Measurements from ENCODE around the gene WFDC2.

WFDC2 gene

GRCh38 chr20:45469336-45470261 is at the start of gene WFDC2:
TSS of gene WFDC2 (plus strand) at chr20:45469753. CDS start at chr20:45469782, 29 bp downstream.
- no peak for DNase-seq (ENCODE audit: low spot score)

GRCh38 chr20:45420125-45420524 is 49.4 kb upstream of the WFDC2 start:
- no peak for DNase-seq (ENCODE audit: low spot score)

- DNase-seq (ENCODE audit: low spot score): no peak
These were observed 45.9 kb upstream of the WFDC2 start for GRCh38 chr20:45423700-45424099.

GRCh38 chr20:45425561-45425960 is 44.0 kb upstream of the WFDC2 start:
- DNase-seq (ENCODE audit: low spot score): no peak

- no peak for DNase-seq (ENCODE audit: low spot score)
These were observed 43.1 kb upstream of the WFDC2 start for GRCh38 chr20:45426320-45427016.

GRCh38 chr20:45427236-45428149 is 42.1 kb upstream of the WFDC2 start:
- no peak for DNase-seq (ENCODE audit: low spot score)

- no peak for DNase-seq (ENCODE audit: low spot score)
These were observed 39.9 kb upstream of the WFDC2 start for GRCh38 chr20:45429618-45430017.

GRCh38 chr20:45432294-45432693 is 37.3 kb upstream of the WFDC2 start:
- DNase-seq (ENCODE audit: low spot score): no peak

- DNase-seq (ENCODE audit: low spot score): peak; percentile 61
These were observed 36.2 kb upstream of the WFDC2 start for GRCh38 chr20:45433316-45433715.

- DNase-seq (ENCODE audit: low spot score): no peak
These were observed 35.6 kb upstream of the WFDC2 start for GRCh38 chr20:45433976-45434375.

- DNase-seq (ENCODE audit: low spot score): peak; percentile 94
These were observed 32.6 kb upstream of the WFDC2 start for GRCh38 chr20:45436732-45437485.

GRCh38 chr20:45440424-45440823 is 29.1 kb upstream of the WFDC2 start:
- DNase-seq (ENCODE audit: low spot score): no peak

- DNase-seq (ENCODE audit: low spot score): no peak
These were observed 28.5 kb upstream of the WFDC2 start for GRCh38 chr20:45440891-45441685.

- DNase-seq (ENCODE audit: low spot score): no peak
These were observed 27.8 kb upstream of the WFDC2 start for GRCh38 chr20:45441746-45442145.

- no peak for DNase-seq (ENCODE audit: low spot score)
These were observed 25.5 kb upstream of the WFDC2 start for GRCh38 chr20:45444050-45444449.

- peak; percentile 54 for DNase-seq (ENCODE audit: low spot score)
These were observed 23.6 kb upstream of the WFDC2 start for GRCh38 chr20:45445805-45446562.

GRCh38 chr20:45448270-45448669 is 21.3 kb upstream of the WFDC2 start:
- DNase-seq (ENCODE audit: low spot score): no peak

- no peak for DNase-seq (ENCODE audit: low spot score)
These were observed 20.0 kb upstream of the WFDC2 start for GRCh38 chr20:45449528-45449927.

- DNase-seq (ENCODE audit: low spot score): peak; percentile 61
These were observed 19.3 kb upstream of the WFDC2 start for GRCh38 chr20:45450097-45450818.

Measured in AG20443 (cell line).